GM12873 (cell line): ENCODE results near the gene CDK15.

Experiments used
- TF ChIP-seq, protein P1 (sequence below): IDR thresholded peaks from 2 replicates; pipeline ENCODE4 v1.5.1; 2012; ENCODE audit warnings: low read depth, mild to moderate bottlenecking, moderate library complexity, low read length, control low read depth; ENCODE audit not compliant: insufficient read depth; ENCODE audit errors: missing control alignments

Gene CDK15

DNA sequence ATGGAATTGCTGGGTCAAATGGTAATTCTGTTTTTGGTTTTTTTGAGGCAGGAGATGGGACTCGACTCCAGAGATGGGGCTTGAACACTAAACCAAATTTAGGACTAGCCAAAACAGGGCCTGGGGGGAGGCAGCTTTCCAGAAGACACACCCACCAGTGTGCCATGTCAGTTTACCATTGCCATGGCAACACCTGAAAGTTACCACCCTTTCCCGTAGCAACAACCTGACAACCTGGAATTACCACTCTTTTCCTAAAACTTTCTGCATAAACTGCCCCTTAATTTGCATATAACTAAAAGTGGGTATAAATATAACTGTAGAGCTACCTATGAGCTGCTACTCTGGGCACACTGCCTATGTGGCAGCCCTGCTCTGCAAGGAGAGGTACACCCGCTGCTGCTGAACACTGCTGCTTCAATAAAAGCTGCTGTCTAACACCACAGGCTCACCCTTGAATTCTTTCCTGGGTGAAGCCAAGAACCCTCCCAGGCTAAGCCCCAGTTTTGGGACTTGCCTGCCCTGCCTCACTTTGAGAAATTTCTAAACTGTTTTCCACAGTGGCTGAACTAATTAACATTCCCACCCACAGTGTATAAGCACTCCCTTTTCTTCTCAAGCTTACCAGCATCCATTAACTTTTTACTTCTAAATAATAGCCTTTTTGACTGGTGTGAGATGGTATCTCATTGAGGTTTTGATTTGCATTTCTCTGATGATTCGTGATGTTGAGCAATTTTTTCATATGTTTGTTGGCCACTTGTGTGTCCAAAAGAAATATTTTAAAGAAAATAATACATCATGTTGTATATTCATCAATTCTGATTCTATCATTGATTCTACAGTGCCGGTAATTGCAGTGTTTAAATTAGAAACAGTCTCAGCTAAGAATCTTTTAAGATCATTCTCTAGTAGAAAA is 10.6 kb downstream of the CDK15 start:
- TF ChIP-seq, protein P1, sequence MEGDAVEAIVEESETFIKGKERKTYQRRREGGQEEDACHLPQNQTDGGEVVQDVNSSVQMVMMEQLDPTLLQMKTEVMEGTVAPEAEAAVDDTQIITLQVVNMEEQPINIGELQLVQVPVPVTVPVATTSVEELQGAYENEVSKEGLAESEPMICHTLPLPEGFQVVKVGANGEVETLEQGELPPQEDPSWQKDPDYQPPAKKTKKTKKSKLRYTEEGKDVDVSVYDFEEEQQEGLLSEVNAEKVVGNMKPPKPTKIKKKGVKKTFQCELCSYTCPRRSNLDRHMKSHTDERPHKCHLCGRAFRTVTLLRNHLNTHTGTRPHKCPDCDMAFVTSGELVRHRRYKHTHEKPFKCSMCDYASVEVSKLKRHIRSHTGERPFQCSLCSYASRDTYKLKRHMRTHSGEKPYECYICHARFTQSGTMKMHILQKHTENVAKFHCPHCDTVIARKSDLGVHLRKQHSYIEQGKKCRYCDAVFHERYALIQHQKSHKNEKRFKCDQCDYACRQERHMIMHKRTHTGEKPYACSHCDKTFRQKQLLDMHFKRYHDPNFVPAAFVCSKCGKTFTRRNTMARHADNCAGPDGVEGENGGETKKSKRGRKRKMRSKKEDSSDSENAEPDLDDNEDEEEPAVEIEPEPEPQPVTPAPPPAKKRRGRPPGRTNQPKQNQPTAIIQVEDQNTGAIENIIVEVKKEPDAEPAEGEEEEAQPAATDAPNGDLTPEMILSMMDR = no peak

DNA sequence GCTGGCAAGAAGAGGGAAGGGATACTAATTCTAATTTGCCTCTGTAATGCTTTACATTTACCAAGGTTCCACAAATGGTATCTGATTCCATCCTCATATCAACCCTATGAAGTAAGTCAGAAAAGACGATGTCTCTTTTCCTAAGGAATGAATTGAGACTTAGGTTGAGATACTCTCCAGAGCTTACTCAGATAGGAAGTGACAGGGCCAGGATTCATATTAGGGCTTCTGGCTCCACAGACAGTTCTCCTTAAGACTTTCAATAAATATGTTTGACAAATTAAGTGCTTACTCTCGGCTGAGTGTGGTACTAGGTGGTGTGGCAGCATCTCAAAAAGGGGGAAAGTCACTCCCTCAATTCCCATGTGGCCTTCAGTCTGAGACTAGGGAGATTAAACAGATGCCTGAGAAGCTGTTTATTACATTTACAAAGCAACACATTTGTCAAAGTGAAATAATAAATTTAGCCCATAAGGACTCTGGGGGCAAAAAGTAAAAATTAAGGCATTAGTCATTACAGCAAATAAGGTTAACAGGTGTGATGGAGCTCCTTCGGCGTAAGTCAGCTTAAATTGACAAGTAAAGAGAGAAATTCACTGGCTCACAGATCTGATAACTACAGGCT is 14.2 kb downstream of the CDK15 start:
- TF ChIP-seq, protein P1 = no peak

DNA sequence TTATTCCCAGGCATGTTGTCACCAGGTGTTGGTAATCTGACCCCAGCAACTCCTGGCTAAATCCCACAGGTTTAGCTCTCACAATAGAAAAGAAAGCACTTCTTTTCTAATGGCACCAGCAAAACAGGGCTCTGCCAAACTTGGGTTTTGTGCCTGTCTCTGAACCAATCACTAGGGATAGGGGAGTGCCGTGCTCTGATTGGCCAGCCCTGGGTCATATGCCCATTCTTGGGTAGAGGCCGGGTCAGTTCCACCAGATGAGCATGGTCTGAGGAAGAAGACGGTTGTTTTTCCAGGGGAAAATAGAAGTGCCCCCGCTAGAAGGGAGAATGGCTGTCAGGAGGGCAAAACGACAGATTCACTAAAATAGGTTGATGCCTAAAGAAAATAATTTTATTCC is 14.7 kb downstream of the CDK15 start:
- TF ChIP-seq, protein P1 = no peak

DNA sequence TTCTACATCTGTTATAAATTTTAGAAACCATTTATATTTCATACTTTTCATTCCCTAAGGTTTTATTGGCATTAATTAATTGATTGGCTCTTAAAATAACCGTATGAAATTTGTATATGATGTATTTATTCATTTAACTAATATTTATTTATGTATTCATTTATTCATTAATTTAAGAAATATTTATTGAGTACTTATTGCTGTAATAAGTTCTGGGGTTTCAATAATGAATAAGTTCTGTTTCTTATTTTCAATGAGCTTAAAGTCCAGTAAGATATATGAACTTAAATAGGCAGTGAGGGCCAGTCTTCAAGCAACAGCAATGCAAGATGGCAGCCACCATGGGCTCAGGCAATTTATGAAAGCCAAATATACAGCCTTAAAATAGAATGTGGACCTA is 17.9 kb downstream of the CDK15 start:
- TF ChIP-seq, protein P1 = no peak

DNA sequence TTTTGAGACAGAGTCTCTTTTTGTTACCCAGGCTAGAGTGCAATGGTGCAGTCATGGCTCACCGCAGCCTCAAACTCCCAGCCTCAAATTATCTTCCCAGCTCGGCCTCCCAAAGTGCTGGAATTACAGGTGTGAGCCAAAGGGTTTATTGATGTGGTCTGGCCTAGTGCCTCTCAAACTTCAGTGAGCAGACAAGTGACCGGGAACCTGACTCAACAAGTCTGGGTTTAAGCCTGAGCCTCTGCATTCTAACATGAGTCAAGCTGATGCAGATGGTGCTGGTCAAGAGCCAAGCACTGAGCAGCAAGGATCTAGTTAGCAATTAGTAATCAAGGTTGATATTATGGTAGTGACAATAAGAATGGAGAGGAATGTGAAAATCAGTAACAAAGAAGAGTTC is 21.3 kb downstream of the CDK15 start:
- TF ChIP-seq, protein P1 = no peak

DNA sequence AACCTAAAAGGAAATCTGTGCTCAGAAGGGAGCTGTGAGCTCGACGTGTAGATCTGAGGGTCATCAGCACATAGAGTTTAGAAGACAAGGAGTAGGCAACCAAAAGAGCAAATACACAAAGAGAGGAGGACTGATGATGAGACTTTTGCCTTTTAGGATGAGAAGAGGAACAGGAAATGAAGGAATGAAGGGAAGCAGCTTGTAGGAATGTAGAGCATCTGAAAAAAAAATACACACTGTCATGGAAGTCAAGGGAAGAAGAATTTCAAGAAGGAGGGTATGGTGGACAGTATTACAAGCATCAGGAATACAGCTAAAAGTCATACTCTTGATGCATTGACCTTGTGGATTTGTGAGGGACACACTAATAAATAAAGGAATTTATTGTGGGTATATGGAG is 21.9 kb downstream of the CDK15 start:
- TF ChIP-seq, protein P1 = no peak

DNA sequence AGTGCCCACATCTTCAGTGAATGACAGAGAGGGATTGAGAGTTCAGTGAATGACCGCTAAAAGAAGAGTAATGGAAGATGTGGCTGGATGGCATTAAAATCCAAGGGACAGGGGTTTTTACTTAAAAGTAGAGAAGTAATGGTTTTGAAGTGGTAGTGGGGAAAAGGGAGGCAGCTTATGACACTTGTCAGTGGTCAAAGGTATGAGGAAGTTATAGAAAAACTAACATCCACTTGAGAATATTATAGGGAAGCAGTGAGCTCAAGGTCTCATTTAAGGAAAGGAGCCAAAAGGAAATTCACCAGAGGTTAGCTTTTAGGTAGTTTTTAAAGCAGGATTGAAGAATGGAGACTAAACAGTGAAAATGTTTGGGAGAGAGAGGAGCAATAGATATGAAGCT is 24.3 kb downstream of the CDK15 start:
- TF ChIP-seq, protein P1 = no peak
